ENCODE results near the gene ARNT2.
"Not testable (repeated sequence)": the region's sequence is repeated elsewhere in the genome, so short reads cannot be mapped to it uniquely, and the experiment has no call there.

The ARNT2 gene

GRCh38 chr15:80404057-80404760 is at the start of gene ARNT2:
Gene ARNT2, plus strand, starts transcription at chr15:80404382. Its CDS starts 134 bp downstream, at chr15:80404516.
- peak; percentile 9 for DNase-seq

- no peak for DNase-seq
Measured at GRCh38 chr15:80367094-80367493, 37.1 kb upstream of the ARNT2 start.

- DNase-seq, result no peak
Measured at GRCh38 chr15:80367661-80368060, 36.5 kb upstream of the ARNT2 start.

GRCh38 chr15:80371924-80372323 is 32.3 kb upstream of the ARNT2 start:
- DNase-seq, result no peak

GRCh38 chr15:80374441-80374840 is 29.7 kb upstream of the ARNT2 start:
- no peak for DNase-seq

GRCh38 chr15:80375968-80376891 is 28.0 kb upstream of the ARNT2 start:
- no peak for DNase-seq

- no peak for DNase-seq
Measured at GRCh38 chr15:80379693-80380092, 24.5 kb upstream of the ARNT2 start.

- DNase-seq, result no peak
Measured at GRCh38 chr15:80380154-80380553, 24.0 kb upstream of the ARNT2 start.

- no peak for DNase-seq
Measured at GRCh38 chr15:80382285-80382684, 21.9 kb upstream of the ARNT2 start.

- DNase-seq, result no peak
Measured at GRCh38 chr15:80384432-80384831, 19.8 kb upstream of the ARNT2 start.

- DNase-seq, result no peak
Measured at GRCh38 chr15:80386151-80386550, 18.0 kb upstream of the ARNT2 start.

GRCh38 chr15:80388326-80388725 is 15.9 kb upstream of the ARNT2 start:
- no peak for DNase-seq

- no peak for DNase-seq
Measured at GRCh38 chr15:80389370-80389769, 14.8 kb upstream of the ARNT2 start.

GRCh38 chr15:80390942-80391341 is 13.2 kb upstream of the ARNT2 start:
- not testable (repeated sequence) for DNase-seq

- no peak for DNase-seq
Measured at GRCh38 chr15:80395616-80396015, 8.6 kb upstream of the ARNT2 start.

- DNase-seq, result no peak
Measured at GRCh38 chr15:80396096-80396495, 8.1 kb upstream of the ARNT2 start.

GRCh38 chr15:80399508-80399907 is 4.7 kb upstream of the ARNT2 start:
- DNase-seq, result no peak

GRCh38 chr15:80401456-80401855 is 2.7 kb upstream of the ARNT2 start:
- no peak for DNase-seq

- DNase-seq, result no peak
Measured at GRCh38 chr15:80402339-80402738, 1.8 kb upstream of the ARNT2 start.

- no peak for DNase-seq
Measured at GRCh38 chr15:80403712-80404056, 498 bp upstream of the ARNT2 start.

GRCh38 chr15:80404761-80405553 is 775 bp downstream of the ARNT2 start:
- DNase-seq, result peak; percentile 1

GRCh38 chr15:80405554-80405850 is 1.3 kb downstream of the ARNT2 start:
- DNase-seq, result no peak

- no peak for DNase-seq
Measured at GRCh38 chr15:80405970-80406369, 1.8 kb downstream of the ARNT2 start.

Data from NCI-H748 treated with DMSO at 0.1 percent for 48 hours (cell line).